CD4-positive, alpha-beta T cell treated with Interleukin-4 for 1 hour (primary cell): Measurements from ENCODE around the gene HOXA13.

Experiments used
- DNase-seq, 2 donors: peaks; one replicate each; pipeline ENCODE4 v3.0.0-alpha.2; 2020 to 2022

Gene HOXA13

GRCh38 chr7:27199849-27200760 lies at the start of gene HOXA13:
Gene HOXA13 (minus strand): TSS chr7:27200091. CDS start chr7:27200077, 14 bp downstream.
- no peak for DNase-seq

GRCh38 chr7:27248911-27249723 lies 49.2 kb upstream of the HOXA13 start:
- no peak for DNase-seq

- no peak for DNase-seq
These were observed 48.5 kb upstream of the HOXA13 start for GRCh38 chr7:27248427-27248806.

GRCh38 chr7:27247452-27248426 lies 47.8 kb upstream of the HOXA13 start:
- DNase-seq = no peak

GRCh38 chr7:27247000-27247399 lies 47.1 kb upstream of the HOXA13 start:
- no peak for DNase-seq

GRCh38 chr7:27245798-27246691 lies 46.2 kb upstream of the HOXA13 start:
- no peak for DNase-seq

GRCh38 chr7:27245124-27245797 lies 45.4 kb upstream of the HOXA13 start:
- DNase-seq = no peak

GRCh38 chr7:27244488-27245123 lies 44.7 kb upstream of the HOXA13 start:
- no peak for DNase-seq

GRCh38 chr7:27243340-27244163 lies 43.7 kb upstream of the HOXA13 start:
- DNase-seq = no peak

- DNase-seq = no peak
These were observed 42.9 kb upstream of the HOXA13 start, which contains the start of gene EVX1 for GRCh38 chr7:27242555-27243339. Gene EVX1 (plus strand): TSS chr7:27242802. CDS start chr7:27243031, 229 bp downstream.

- DNase-seq = no peak
These were observed 42.3 kb upstream of the HOXA13 start for GRCh38 chr7:27242154-27242553.

GRCh38 chr7:27241189-27242056 lies 41.5 kb upstream of the HOXA13 start:
- DNase-seq = no peak

- no peak for DNase-seq
These were observed 40.3 kb upstream of the HOXA13 start for GRCh38 chr7:27240015-27240731.

- no peak for DNase-seq
These were observed 39.6 kb upstream of the HOXA13 start for GRCh38 chr7:27239387-27240014.

GRCh38 chr7:27238979-27239386 lies 39.1 kb upstream of the HOXA13 start:
- no peak for DNase-seq

- DNase-seq = no peak
These were observed 37.9 kb upstream of the HOXA13 start for GRCh38 chr7:27237735-27238334.
